GM12878 (cell line): ENCODE results near the gene MRPL50. TPM values are rescaled to one million over a fixed set of nuclear protein-coding genes. Genes with fewer than 3 reads are reported as not detected.

Experiments
- ATAC-seq: fragments of 200-7000 bp; cut with Tn5 transposase; 3 replicates; pipeline ENCODE4 v1.9.1; 2020; ENCODE audit warnings: mild to moderate bottlenecking, moderate library complexity
- BruUV-seq: library from RNA; stranded (reverse); fragments of 400-500 nt; replicated peaks from 2 replicates; lab custom pipeline; 2021; lab: Mats Ljungman, UMichigan
- CTCF ChIA-PET: fragments of 300-600 bp; sonication (Branson Sonifier 250); formaldehyde crosslinking; extraction: SDS; loops from one replicate; lab custom pipeline; 2021; ENCODE audit warnings: inconsistent platforms; lab: Yijun Ruan, JAX
- POLR2A ChIA-PET: fragments of 350-600 bp; formaldehyde crosslinking; extraction: SDS; loops from one replicate; lab custom pipeline; 2021; ENCODE audit warnings: inconsistent platforms; lab: Charles Lee
- RAD21 ChIA-PET: fragments of 300-600 bp; sonication (Branson Sonifier 250); formaldehyde crosslinking; loops from one replicate; lab custom pipeline; 2023; ENCODE audit warnings: antibody characterized with exemption; ENCODE audit not compliant: unreplicated experiment; lab: Charles Lee
- SMC1A ChIA-PET: fragments of 300-600 bp; sonication (Branson Sonifier 250); formaldehyde crosslinking; loops from one replicate; lab custom pipeline; 2023; ENCODE audit not compliant: unreplicated experiment, uncharacterized antibody; lab: Charles Lee
- DNase-seq: peaks from one replicate; pipeline ENCODE4 v3.0.0-alpha.2; 2011; ENCODE audit warnings: low read depth, low spot score
- FAIRE-seq: peaks from 3 replicates; lab custom pipeline; 2011; peaks lifted over from hg19 to GRCh38; lab: Jason Lieb, UNC
- H2AFZ ChIP-seq: 2 replicates; pipeline ENCODE4 v1.6.0; 2011; ENCODE audit warnings: low read depth, low read length, control low read depth; ENCODE audit not compliant: control insufficient read depth
- H3K27ac ChIP-seq: 2 replicates; pipeline ENCODE4 v1.5.1; 2011; ENCODE audit warnings: control low read depth; ENCODE audit not compliant: control insufficient read depth, insufficient read depth
- H3K27me3 ChIP-seq, 2 experiments: replicated peaks in 1 of 2; 2 replicates each; pipeline versions ENCODE4 v1.6.0 to v1.6.1; 2011; ENCODE audit warnings: low read length in 1 of 2; ENCODE audit not compliant: control insufficient read depth in 2 of 2, insufficient read depth in 2 of 2
- H3K36me3 ChIP-seq, 2 experiments: 2 replicates each; pipeline ENCODE4 v1.5.1; 2011; ENCODE audit warnings: low read length in 1 of 2; ENCODE audit not compliant: control insufficient read depth in 2 of 2, insufficient read depth in 2 of 2
- H3K4me1 ChIP-seq: 2 replicates; pipeline ENCODE4 v1.6.1; 2011; ENCODE audit warnings: mild to moderate bottlenecking, low read length, moderate library complexity, mixed read lengths; ENCODE audit not compliant: control insufficient read depth, insufficient read depth
- H3K4me2 ChIP-seq: 2 replicates; pipeline ENCODE4 v1.6.0; 2011; ENCODE audit warnings: control low read depth; ENCODE audit not compliant: control insufficient read depth, insufficient read depth
- H3K4me3 ChIP-seq: fragments of 200-600 bp; sonication (generic); 2 replicates; pipeline ENCODE4 v1.5.1; 2016
- H3K79me2 ChIP-seq: 2 replicates; pipeline ENCODE4 v1.6.0; 2011; ENCODE audit warnings: low read length; ENCODE audit not compliant: control insufficient read depth, insufficient read depth
- H3K9ac ChIP-seq: 2 replicates; pipeline ENCODE4 v1.8.0; 2011; ENCODE audit warnings: low read length, control low read depth, mixed read lengths; ENCODE audit not compliant: control insufficient read depth, insufficient read depth
- H3K9me3 ChIP-seq: replicated peaks from 3 replicates; pipeline ENCODE4 v1.5.1; 2011; ENCODE audit warnings: mild to moderate bottlenecking, low read length; ENCODE audit not compliant: control insufficient read depth, insufficient read depth
- H4K20me1 ChIP-seq: 2 replicates; pipeline ENCODE4 v1.6.0; 2011; ENCODE audit not compliant: control insufficient read depth, insufficient read depth
- ATF7 ChIP-seq: fragments of 450-650 bp; IDR thresholded peaks from 2 replicates; pipeline ENCODE4 v1.6.1; 2016; ENCODE audit warnings: low read depth, mild to moderate bottlenecking
- CBX3 ChIP-seq: fragments of 200-600 bp; sonication (generic); IDR thresholded peaks from 2 replicates; pipeline ENCODE4 v1.6.1; 2016; ENCODE audit warnings: low read depth, borderline replicate concordance
- CBX5 ChIP-seq: sonication (generic); IDR thresholded peaks from 2 replicates; pipeline ENCODE4 v1.6.1; 2016; ENCODE audit warnings: low read depth, moderate library complexity, mild to moderate bottlenecking, inconsistent platforms
- EZH2 ChIP-seq: IDR thresholded peaks from 2 replicates; pipeline ENCODE4 v1.6.1; 2012; ENCODE audit warnings: low read depth, mild to moderate bottlenecking, control low read depth, inconsistent platforms, low read length, borderline replicate concordance; ENCODE audit not compliant: control insufficient read depth
- FOS ChIP-seq: IDR thresholded peaks from 3 replicates; pipeline ENCODE4 v1.6.1; 2011; ENCODE audit warnings: borderline replicate concordance; ENCODE audit not compliant: insufficient read length; ENCODE audit errors: extremely low read depth
- GABPA ChIP-seq: IDR thresholded peaks from 2 replicates; pipeline ENCODE4 v1.6.1; 2014; ENCODE audit warnings: antibody characterized with exemption, low read depth, mild to moderate bottlenecking, inconsistent platforms
- HDAC6 ChIP-seq: fragments of 200-600 bp; sonication (generic); IDR thresholded peaks from one replicate; pipeline ENCODE4 v1.8.0; 2017; ENCODE audit warnings: antibody characterized with exemption; ENCODE audit not compliant: unreplicated experiment
- HDGF ChIP-seq: fragments of 450-650 bp; IDR thresholded peaks from 2 replicates; pipeline ENCODE4 v1.6.1; 2016; ENCODE audit warnings: antibody characterized with exemption
- HSF1 ChIP-seq: fragments of 150-350 bp; IDR thresholded peaks from 2 replicates; pipeline ENCODE4 v1.6.1; 2014; ENCODE audit warnings: mild to moderate bottlenecking, low read depth, low read length
- KLF5 ChIP-seq: fragments of 450-650 bp; IDR thresholded peaks from 2 replicates; pipeline ENCODE4 v1.6.1; 2014; ENCODE audit warnings: mild to moderate bottlenecking; ENCODE audit not compliant: partially characterized antibody
- MEF2B ChIP-seq: fragments of 450-650 bp; IDR thresholded peaks from 2 replicates; pipeline ENCODE4 v1.6.1; 2018; ENCODE audit warnings: mild to moderate bottlenecking, moderate library complexity; ENCODE audit not compliant: partially characterized antibody, poor library complexity, severe bottlenecking
- NFYA ChIP-seq: IDR thresholded peaks from 2 replicates; pipeline ENCODE4 v1.6.1; 2011; ENCODE audit warnings: low read depth, mild to moderate bottlenecking, low read length, improper control_type of control experiment, borderline replicate concordance
- RB1 ChIP-seq: fragments of 450-650 bp; formaldehyde crosslinking; IDR thresholded peaks from 2 replicates; pipeline ENCODE4 v1.6.1; 2017; ENCODE audit warnings: mild to moderate bottlenecking, borderline replicate concordance
- RFX5 ChIP-seq: IDR thresholded peaks from 2 replicates; pipeline ENCODE4 v1.6.1; 2011; ENCODE audit warnings: low read depth, low read length, improper control_type of control experiment
- SIN3A ChIP-seq: IDR thresholded peaks from 2 replicates; pipeline ENCODE4 v1.6.1; 2012; ENCODE audit warnings: low read depth, low read length, improper control_type of control experiment
- SIX5 ChIP-seq: IDR thresholded peaks from 2 replicates; pipeline ENCODE4 v1.6.1; 2011; ENCODE audit warnings: mild to moderate bottlenecking, low read depth, low read length, moderate library complexity; ENCODE audit not compliant: severe bottlenecking
- TCF7 ChIP-seq: IDR thresholded peaks from 2 replicates; pipeline ENCODE4 v1.6.1; 2014; ENCODE audit warnings: antibody characterized with exemption, borderline replicate concordance
- ZNF622 ChIP-seq: fragments of 450-650 bp; IDR thresholded peaks from 2 replicates; pipeline ENCODE4 v1.6.1; 2017; ENCODE audit warnings: mild to moderate bottlenecking, inconsistent platforms
- WGBS: methylation state at CpG from one replicate; pipeline ENCODE4 v1.1.6; 2016; ENCODE audit warnings: low lambda C conversion rate; ENCODE audit not compliant: insufficient replicate concordance, insufficient coverage; ENCODE audit errors: missing lambda C conversion rate; 5-methylcytosine and 5-hydroxymethylcytosine counted together
- in situ Hi-C: fragments of 300-500 bp; cut with MboI; formaldehyde crosslinking; loops from 9 replicates; pipeline ENCODE4 v1.14.3; 2018; ENCODE audit warnings: mixed read lengths
- intact Hi-C: fragments of 100-400 bp; cut with micrococcal nuclease; formaldehyde crosslinking; loops from one replicate; pipeline ENCODE4 v1.14.2; 2022; ENCODE audit not compliant: unreplicated experiment
- polyA plus RNA-seq, 11 experiments: library from polyadenylated mRNA; depleted of rRNA in 4 of 11; unstranded in 6 of 11; stranded (reverse) in 5 of 11; fragments of >200 nt; fragmentation: Nextera tagmentation in 4 of 11; fragmentation: Illumina TruSeq in 1 of 11; extraction: Ambion mirVana in 4 of 11; extraction: Trizol in 1 of 11; gene quantifications; 1 replicate in 1 of 11; 2 replicates in 10 of 11; pipeline versions ENCODE4 v1.2.1 to v1.2.3, GENCODE V29; 2011 to 2016; ENCODE audit warnings: inconsistent platforms in 2 of 11, missing spikeins in 2 of 11, low read depth in 1 of 11
- total RNA-seq, 4 experiments: library from RNA; depleted of rRNA in 3 of 4; stranded (reverse); fragments of >200 nt in 3 of 4; fragmentation: Illumina TruSeq in 1 of 4; extraction: Trizol in 1 of 4; gene quantifications; 2 replicates each; pipeline versions ENCODE4 v1.2.1 to v1.2.3, GENCODE V29; 2013 to 2021
- TF ChIP-seq, protein P1 (sequence below): IDR thresholded peaks from 2 replicates; pipeline ENCODE4 v1.6.1; 2012; ENCODE audit warnings: low read depth, low read length, improper control_type of control experiment
- TF ChIP-seq, protein P2 (sequence below): fragments of 450-650 bp; IDR thresholded peaks from 2 replicates; pipeline ENCODE4 v1.6.1; 2018; ENCODE audit warnings: mild to moderate bottlenecking, low read depth, moderate library complexity; ENCODE audit not compliant: partially characterized antibody

MRPL50 gene
- total and polyA plus RNA-seq, 10 of the 15 experiments (the other 5 are each of a cell fraction or from before 2014, with no cell fraction given), result 12.8 to 79.4 (median 27.9) TPM

DNA sequence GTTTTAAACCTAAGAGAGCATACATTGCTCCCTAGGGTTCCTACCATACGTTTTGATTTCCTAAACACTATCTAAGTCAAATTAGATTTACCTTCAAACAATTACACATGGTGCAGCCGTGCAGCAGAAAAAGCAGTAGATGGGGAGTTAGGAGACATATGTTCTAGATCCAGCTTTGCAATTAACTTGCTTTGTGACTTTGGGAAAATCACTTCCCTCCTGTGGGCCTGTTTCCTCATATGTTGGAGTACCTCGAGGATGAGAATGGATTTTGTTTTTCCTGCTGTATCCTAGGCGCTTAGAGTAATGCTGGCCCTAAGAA lies 711 bp downstream of the MRPL50 start (continued):
- TF ChIP-seq HDAC6 (no peak), NFYA (no peak), GABPA (no peak)

GRCh38 chr9:101394687-101395086 lies 3.7 kb downstream of the MRPL50 start:
- Histone ChIP-seq H3K79me2 (peaks cover 68% of the 10 kb centered on the region), H3K4me2 (no peak overlapping the region), H3K36me3 (peaks cover 0 to 4% of the 10 kb centered on the region in 2 experiments; a peak in 1 of 4 replicates), H3K27me3 (no peaks in the 10 kb centered on the region), H3K4me3 (no peak overlapping the region), H3K4me1 (no peaks in the 10 kb centered on the region), H2AFZ (no peak overlapping the region), H3K27ac (no peak overlapping the region), H4K20me1 (no peaks in the 10 kb centered on the region), H3K9me3 (peaks cover 9% of the 10 kb centered on the region; the same call in 2 of the 3 replicates), H3K9ac (no peak overlapping the region)
- POLR2A ChIA-PET, result no interaction called here
- intact Hi-C loops, result loop anchor here (5.0 kb wide), 1 partner anchor 53 kb away; no protein-coding TSS in a partner anchor
- SMC1A ChIA-PET, result interaction anchor here (1.6 kb wide), 1 partner anchor 32 kb away, joined by 3 read pairs; no protein-coding TSS in a partner anchor
- DNase-seq, result no peak
- FAIRE-seq, result no peak
- RAD21 ChIA-PET, result no interaction called here
- no TSS peak for BruUV-seq
- CTCF ChIA-PET, result no interaction called here
- no peak for ATAC-seq
- in situ Hi-C loops, result loop anchor here (5.0 kb wide), 1 partner anchor 138 kb away; the partner anchor contains the start of gene RNF20
- WGBS, result 94% methylated on average over 1 of the region's 1 CpG
- TF ChIP-seq, protein P1, sequence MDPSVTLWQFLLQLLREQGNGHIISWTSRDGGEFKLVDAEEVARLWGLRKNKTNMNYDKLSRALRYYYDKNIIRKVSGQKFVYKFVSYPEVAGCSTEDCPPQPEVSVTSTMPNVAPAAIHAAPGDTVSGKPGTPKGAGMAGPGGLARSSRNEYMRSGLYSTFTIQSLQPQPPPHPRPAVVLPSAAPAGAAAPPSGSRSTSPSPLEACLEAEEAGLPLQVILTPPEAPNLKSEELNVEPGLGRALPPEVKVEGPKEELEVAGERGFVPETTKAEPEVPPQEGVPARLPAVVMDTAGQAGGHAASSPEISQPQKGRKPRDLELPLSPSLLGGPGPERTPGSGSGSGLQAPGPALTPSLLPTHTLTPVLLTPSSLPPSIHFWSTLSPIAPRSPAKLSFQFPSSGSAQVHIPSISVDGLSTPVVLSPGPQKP, result no peak
- TF ChIP-seq HDGF, result no peak
- TF ChIP-seq MEF2B, result no peak
- no peak for TF ChIP-seq CBX5
- no peak for TF ChIP-seq HSF1
- TF ChIP-seq FOS, result no peak
- no peak for TF ChIP-seq CBX3
- TF ChIP-seq EZH2, result no peak
- no peak for TF ChIP-seq KLF5
- no peak for TF ChIP-seq ZNF622
- TF ChIP-seq SIN3A, result no peak
- TF ChIP-seq SIX5, result no peak
- TF ChIP-seq, protein P2, sequence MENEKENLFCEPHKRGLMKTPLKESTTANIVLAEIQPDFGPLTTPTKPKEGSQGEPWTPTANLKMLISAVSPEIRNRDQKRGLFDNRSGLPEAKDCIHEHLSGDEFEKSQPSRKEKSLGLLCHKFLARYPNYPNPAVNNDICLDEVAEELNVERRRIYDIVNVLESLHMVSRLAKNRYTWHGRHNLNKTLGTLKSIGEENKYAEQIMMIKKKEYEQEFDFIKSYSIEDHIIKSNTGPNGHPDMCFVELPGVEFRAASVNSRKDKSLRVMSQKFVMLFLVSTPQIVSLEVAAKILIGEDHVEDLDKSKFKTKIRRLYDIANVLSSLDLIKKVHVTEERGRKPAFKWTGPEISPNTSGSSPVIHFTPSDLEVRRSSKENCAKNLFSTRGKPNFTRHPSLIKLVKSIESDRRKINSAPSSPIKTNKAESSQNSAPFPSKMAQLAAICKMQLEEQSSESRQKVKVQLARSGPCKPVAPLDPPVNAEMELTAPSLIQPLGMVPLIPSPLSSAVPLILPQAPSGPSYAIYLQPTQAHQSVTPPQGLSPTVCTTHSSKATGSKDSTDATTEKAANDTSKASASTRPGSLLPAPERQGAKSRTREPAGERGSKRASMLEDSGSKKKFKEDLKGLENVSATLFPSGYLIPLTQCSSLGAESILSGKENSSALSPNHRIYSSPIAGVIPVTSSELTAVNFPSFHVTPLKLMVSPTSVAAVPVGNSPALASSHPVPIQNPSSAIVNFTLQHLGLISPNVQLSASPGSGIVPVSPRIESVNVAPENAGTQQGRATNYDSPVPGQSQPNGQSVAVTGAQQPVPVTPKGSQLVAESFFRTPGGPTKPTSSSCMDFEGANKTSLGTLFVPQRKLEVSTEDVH, result no peak
- TF ChIP-seq RB1, result no peak
- TF ChIP-seq ATF7, result no peak
- no peak for TF ChIP-seq RFX5
- TF ChIP-seq TCF7, result no peak
